GM21619 (cell line): ENCODE results near the gene ASTN2.

Experiments used
- ATAC-seq: cut with Tn5 transposase; IDR thresholded peaks from one replicate; pipeline ENCODE4 v1.9.1; 2021; ENCODE audit not compliant: unreplicated experiment

ASTN2 gene

DNA sequence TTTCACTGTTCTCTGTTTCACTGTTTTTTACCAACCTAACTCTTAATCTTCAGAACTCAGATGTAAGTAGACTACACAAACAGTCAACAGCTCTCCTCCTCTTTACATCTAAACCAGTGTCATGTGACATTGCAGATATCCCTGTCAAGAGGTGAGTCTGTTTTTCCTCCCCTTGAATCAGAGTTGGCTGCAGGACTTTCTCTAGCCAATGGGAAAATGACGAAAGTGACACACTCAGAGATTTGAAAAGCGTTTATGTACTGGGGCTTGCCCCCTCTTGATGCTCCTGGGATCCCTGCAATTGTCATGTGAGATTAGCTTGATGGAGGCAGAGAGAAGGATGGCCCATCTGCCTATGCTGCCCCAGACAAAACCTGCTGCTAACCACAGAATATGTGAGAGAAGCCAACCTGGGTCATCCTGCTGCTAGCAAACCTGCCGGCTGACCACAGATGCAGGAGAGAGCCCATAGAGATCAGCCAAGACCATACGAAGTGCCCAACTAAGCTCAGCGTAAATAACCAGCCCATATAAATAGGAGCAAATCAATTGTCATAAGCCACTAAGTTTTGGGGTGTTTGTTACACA lies 111.1 kb downstream of the ASTN2 start:
- no peak for ATAC-seq

GRCh38 chr9:117302487-117302886 lies 112.4 kb downstream of the ASTN2 start:
- no peak for ATAC-seq

GRCh38 chr9:117300371-117301110 lies 114.3 kb downstream of the ASTN2 start:
- no peak for ATAC-seq

GRCh38 chr9:117296453-117296852 lies 118.4 kb downstream of the ASTN2 start:
- ATAC-seq, result no peak

GRCh38 chr9:117293206-117294114 lies 121.4 kb downstream of the ASTN2 start:
- ATAC-seq, result no peak

GRCh38 chr9:117290856-117291622 lies 123.8 kb downstream of the ASTN2 start:
- ATAC-seq, result no peak

- ATAC-seq, result no peak
These were observed 124.5 kb downstream of the ASTN2 start for GRCh38 chr9:117290306-117290840.

DNA sequence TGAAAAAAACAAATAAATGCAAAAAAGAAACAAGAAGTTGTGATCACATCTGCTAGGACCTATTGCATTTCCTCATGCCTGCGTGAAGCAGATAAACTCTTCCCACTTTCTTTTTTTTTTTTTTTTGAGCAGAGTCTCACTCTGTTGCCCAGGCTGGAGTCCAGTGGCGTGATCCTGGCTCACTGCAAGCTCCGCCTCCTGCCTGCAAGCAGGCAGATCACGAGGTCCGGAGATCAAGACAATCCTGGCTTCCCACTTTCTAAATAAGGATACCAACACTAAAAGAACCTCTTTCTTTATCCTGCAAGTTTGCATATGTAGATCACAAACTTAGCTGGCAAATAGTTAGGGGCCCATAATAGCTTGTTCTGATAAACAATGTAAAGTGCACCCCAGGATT lies 128.6 kb downstream of the ASTN2 start:
- ATAC-seq, result no peak

DNA sequence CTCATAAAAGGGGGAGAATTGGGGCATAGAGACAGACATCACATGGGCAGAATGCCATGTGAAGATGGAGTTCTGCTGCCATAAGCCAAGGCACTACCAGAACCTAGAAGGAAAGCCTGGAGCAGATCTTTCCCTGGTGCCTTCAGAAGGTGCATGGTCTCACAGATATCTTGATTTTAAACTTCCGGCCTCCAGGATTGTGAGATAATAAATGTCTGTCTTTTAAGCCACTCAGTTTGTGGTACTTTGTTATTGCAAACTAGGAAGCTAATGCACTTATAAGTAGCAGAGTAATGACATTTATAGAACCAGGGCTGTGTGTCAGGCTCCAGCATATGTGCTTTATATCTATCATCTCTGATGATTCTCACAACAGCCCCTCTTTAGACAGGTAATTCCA lies 130.4 kb downstream of the ASTN2 start:
- no peak for ATAC-seq

DNA sequence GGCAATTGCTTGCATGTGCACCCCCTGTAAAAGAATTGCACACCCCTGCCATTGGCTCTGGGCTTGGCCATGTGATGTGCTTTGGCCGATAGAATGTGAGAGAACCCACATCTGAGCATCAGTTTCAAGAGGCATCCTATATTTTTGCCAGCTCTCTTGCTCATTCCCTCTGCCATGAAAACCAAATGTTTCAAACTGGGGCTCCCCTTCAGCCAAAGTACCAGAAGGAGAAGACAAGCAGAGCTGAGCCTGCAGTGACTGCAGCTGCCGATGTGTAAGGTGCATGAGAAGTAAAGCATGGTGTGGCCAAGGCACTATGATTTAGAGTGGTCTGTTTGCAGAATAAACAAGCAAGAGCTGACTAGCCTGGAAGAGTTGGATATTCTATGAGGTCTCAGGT lies 132.3 kb downstream of the ASTN2 start:
- ATAC-seq, result no peak

DNA sequence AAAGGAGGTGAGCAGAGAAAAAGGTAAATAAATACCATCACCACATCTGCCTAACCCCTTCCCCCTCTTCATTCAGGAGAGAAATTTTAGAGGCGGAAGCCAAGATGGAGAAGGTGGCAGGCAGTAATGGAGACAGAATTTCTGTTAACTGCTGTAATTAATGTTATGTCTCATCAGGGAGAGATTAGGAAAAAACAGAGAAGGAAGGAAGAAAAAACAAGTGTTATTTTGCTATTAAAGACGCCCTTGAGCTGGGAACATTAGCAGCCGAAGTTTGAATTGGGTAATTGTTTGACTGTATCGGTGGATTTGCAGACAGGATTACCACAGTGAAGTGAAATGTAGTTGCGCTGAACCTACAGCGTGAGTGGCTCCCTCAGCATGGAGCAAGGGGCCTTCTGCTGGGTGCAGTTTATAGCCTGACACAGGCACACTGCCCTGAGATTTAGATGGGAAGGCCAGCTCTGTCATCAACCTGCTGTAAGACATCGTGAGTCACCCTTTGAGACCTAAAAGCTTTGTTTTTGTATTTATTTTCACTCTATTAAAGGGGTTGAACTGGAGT lies 136.3 kb downstream of the ASTN2 start:
- ATAC-seq, result no peak

DNA sequence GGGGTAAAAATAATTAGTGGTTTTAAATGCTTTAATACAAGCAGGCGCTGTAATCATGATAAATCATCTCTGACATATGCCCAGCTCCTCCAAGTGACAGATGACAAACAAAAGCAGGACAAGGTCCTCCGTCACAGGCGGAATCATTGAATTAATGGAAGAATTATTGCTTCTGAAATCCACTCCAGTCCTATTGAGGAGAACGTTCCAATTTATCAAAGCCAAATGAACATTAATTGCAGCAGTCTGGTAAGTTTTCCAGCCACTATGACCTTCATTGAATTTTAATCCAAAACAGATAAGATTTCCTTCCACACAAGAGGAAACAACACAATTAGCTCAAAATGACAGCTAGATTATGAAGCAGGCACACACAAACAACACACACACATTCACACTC lies 136.8 kb downstream of the ASTN2 start:
- no peak for ATAC-seq

DNA sequence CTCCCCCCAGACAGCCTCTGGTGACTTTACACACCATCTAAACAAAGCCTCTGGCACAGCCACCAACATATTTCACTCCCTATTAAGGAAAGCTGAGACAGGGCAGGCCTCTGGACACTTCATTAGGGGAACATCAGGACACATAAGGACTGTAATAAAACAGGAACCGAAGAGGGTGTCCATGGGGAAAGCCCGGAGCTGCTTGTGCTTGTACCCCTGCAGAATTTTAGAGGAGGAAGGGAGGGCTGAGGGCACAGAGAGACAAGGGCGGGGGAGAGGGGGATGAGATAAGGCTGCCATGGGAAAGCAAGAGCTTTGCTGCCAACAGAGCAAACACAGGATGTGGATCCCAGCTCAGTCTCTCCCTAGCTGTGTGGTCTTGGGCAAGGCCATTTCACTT lies 138.4 kb downstream of the ASTN2 start:
- no peak for ATAC-seq

DNA sequence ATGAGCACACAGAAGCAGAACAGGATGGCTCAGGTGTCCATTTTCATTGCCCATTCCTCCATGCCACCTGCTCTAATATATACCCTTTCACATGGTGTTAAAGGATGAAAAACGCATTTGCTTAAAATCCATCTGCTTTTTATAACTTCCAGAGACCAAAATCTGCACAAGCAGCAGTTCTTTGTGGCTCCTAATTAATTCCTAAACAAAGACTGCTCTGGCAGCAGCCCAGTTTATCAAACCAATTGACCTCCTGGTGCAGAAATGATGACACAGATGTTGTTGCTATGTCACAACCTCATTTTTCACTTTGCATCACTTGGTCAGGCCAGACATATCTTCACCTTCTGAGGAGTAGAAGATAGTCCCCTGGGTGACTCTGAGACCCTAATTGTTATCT lies 141.2 kb downstream of the ASTN2 start:
- ATAC-seq, result no peak

GRCh38 chr9:117268847-117269446 lies 145.9 kb downstream of the ASTN2 start:
- no peak for ATAC-seq

DNA sequence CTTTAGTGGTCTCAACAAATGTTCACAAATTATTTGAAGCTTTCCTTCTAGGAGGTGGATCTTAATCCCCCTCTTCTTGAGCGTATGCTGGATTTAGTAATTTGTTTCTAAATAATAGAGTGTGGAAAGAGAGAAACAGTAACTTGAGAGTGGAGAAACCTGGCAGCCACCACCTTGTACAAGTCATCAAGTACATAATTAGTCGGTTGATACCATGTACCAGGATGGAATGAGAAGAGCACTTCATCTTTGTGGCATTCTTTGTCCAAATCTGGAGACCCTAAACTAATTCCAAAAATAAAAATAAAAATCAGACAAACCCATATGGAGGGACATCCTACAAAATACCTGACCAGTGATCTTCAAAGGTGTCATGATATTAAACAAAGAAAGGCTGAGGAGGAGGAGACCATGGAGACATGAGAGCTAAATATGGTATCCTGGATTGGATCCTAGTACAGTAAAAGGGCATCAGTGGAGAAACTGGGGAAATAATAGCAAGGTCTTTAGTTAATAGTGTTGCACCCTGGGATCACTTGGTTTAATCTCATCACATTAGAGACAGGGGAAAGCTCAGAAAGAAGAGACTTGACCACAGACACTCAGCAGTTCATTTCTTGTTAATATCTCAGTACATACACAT lies 147.9 kb downstream of the ASTN2 start:
- ATAC-seq, result no peak

GRCh38 chr9:117265253-117265652 lies 149.6 kb downstream of the ASTN2 start:
- ATAC-seq, result no peak

- no peak for ATAC-seq
These were observed 156.5 kb downstream of the ASTN2 start for GRCh38 chr9:117258184-117258866.

- no peak for ATAC-seq
These were observed 161.6 kb downstream of the ASTN2 start for GRCh38 chr9:117253261-117253660.
